ENCODE data around the gene HOXD9. TPM values are rescaled to one million over a fixed set of nuclear protein-coding genes. Genes with fewer than 3 reads are reported as not detected.

The HOXD9 gene
- polyA plus RNA-seq, 3 donors = not detected

DNA sequence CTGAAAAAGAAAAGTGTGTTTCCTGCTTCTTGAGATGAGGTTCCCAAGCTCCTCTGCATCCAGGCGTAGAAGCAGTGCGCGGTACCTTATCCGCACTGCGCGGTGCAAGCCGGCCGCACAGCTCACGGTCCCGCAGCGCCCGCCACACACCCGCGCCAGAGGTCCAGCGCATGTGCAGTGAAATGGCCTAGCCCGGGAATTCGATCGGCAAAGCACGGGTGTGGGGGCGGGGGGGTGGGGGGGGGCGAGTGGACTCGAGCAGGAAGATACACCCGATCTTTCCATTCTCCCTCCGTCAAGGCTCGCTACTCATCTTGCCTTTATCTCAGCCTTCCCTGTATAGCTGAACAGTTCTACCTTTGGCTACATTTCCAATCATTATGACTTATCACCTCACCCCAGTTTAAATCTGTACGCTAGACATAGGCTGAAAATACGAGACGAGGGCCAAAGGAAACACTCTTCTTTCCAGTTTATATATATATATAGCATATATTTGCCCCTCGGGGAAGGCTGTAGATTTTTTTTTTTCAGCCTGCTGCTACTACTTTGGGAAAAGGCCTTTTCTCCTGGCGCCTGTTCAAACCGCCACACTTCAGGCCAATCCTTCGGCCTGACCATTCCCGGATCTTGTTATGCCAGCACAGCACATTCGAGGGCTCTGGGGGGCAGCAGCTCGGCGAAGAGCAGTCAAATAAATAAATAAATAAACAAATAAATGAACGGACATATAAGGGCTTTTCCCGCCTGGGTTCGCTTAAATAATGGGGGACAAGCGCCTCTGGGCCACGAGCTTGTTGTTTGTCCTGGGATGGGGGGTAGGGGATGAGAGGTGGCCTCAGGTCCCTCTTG lies 17.4 kb downstream of the HOXD9 start:
- no peaks in the 10 kb centered on the region for H3K36me3 ChIP-seq (replicated peaks in 1 of 2; ENCODE audit: control insufficient read depth in 1 of 2, insufficient read depth in 2 of 2, low read length in 2 of 2)
- Mint-ChIP-seq H3K36me3 (peaks cover 0 to 10% of the 10 kb centered on the region in 2 donors), H3K4me3 (peak overlapping the region in 1 of 2 donors; percentile 87), H3K27ac (no peak overlapping the region), H3K9me3 (peaks cover 0 to 34% (median 26%) of the 10 kb centered on the region in 7 donors), H3K4me1 (peaks cover 31% of the 10 kb centered on the region), H3K27me3 (ENCODE audit: low read depth in 3 of 3) (peaks cover 93 to 100% (median 93%) of the 10 kb centered on the region in 3 donors)
- no peak for DNase-seq
- peaks cover 93 to 96% of the 10 kb centered on the region in 2 donors for H3K27me3 ChIP-seq (ENCODE audit: control insufficient read depth in 2 of 2, insufficient read depth in 2 of 2, low read length in 2 of 2)
- TF ChIP-seq, protein P1, sequence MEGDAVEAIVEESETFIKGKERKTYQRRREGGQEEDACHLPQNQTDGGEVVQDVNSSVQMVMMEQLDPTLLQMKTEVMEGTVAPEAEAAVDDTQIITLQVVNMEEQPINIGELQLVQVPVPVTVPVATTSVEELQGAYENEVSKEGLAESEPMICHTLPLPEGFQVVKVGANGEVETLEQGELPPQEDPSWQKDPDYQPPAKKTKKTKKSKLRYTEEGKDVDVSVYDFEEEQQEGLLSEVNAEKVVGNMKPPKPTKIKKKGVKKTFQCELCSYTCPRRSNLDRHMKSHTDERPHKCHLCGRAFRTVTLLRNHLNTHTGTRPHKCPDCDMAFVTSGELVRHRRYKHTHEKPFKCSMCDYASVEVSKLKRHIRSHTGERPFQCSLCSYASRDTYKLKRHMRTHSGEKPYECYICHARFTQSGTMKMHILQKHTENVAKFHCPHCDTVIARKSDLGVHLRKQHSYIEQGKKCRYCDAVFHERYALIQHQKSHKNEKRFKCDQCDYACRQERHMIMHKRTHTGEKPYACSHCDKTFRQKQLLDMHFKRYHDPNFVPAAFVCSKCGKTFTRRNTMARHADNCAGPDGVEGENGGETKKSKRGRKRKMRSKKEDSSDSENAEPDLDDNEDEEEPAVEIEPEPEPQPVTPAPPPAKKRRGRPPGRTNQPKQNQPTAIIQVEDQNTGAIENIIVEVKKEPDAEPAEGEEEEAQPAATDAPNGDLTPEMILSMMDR (IDR thresholded peaks at IDR 0.05) = no peak
- H3K9me3 ChIP-seq (replicated peaks in 1 of 2; ENCODE audit: control insufficient read depth in 1 of 2, insufficient read depth in 1 of 2, low read length in 2 of 2) = peaks cover 7 to 42% of the 10 kb centered on the region in 2 donors
- H3K4me3 ChIP-seq (replicated peaks in 1 of 3; ENCODE audit: low read depth in 2 of 3, low read length in 3 of 3) = peak overlapping the region in 1 of 3 experiments; percentile 51
- WGBS (ENCODE audit: insufficient coverage) = 17% methylated on average over 19 of the region's 41 CpGs
- H3K4me1 ChIP-seq (ENCODE audit: control insufficient read depth in 1 of 2, insufficient read depth in 2 of 2, low read length in 2 of 2) = peaks cover 17 to 19% of the 10 kb centered on the region in 2 donors
- intact Hi-C loops (cut with micrococcal nuclease) = loop anchor here in 1 of 2 donors (5.0 kb wide), 1 partner anchor 317 kb away; no protein-coding TSS in a partner anchor
- H3K9ac ChIP-seq (ENCODE audit: insufficient read depth, low read length, poor library complexity, severe bottlenecking) = no peak overlapping the region
- H4K20me1 ChIP-seq (ENCODE audit: insufficient read depth, low read length) = no peaks in the 10 kb centered on the region
- no peaks in the 10 kb centered on the region for H3K79me2 ChIP-seq (ENCODE audit: insufficient read depth, low read length)
- no peak overlapping the region for H3K27ac ChIP-seq (ENCODE audit: low read depth in 1 of 2, low read length in 2 of 2)
- H2AFZ ChIP-seq (ENCODE audit: insufficient read depth, low read depth, low read length, poor library complexity, severe bottlenecking) = no peak overlapping the region
- H3K4me2 ChIP-seq (replicated peaks; ENCODE audit: extremely low read depth, low read length, poor library complexity, severe bottlenecking) = peak overlapping the region; percentile 65

DNA sequence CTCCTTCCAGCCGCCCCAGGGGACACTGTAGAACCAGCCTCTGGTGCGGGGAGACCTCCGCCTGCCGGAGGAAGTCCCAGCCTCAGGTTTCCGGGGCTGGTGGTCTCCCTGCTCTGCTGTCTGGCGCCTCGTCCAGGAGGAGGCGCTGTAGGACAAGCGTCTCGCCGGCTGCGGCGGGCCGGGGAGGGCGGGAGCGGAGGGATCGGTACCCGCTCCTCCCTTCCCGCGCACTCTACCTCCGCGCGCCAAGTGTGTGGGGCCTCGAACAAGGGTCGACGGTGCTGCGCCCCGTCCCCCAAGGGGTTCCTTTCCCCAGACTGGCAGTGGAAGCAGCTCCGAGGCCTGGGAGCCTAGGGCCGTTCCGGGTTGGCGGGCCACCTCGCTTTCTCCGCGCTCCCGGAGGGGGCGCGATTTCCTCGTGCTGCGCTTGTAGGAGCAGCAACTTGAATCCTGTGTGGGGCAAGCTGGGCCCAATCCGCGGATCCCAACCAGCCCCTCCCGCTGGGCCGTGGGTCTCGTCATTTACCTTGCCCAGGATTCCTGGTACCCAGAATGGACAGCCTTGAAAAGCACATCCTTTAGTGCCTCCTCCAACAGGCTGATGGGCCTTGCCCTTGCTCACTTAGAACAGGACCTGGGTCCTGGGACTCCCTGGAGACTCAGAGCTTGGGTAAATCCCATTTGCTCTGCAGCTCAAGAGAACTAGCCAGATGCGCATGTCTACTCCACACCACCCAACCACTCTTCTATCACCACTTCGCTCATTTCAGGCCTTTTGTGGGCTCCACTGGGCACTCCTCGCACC lies 18.2 kb downstream of the HOXD9 start:
- no peaks in the 10 kb centered on the region for H4K20me1 ChIP-seq (ENCODE audit: insufficient read depth, low read length)
- Mint-ChIP-seq H3K27me3 (ENCODE audit: low read depth in 3 of 3) (peaks cover 92 to 100% (median 93%) of the 10 kb centered on the region in 3 donors), H3K4me1 (peaks cover 28% of the 10 kb centered on the region), H3K36me3 (peaks cover 0 to 6% of the 10 kb centered on the region in 2 donors), H3K9me3 (peaks cover 0 to 29% (median 19%) of the 10 kb centered on the region in 7 donors), H3K4me3 (peak overlapping the region; percentile 43 to 87), H3K27ac (peak overlapping the region in 1 of 7 donors; percentile 57)
- TF ChIP-seq, protein P1 (IDR thresholded peaks at IDR 0.05) = peak; percentile 84
- H3K4me1 ChIP-seq (ENCODE audit: control insufficient read depth in 1 of 2, insufficient read depth in 2 of 2, low read length in 2 of 2) = peaks cover 17 to 19% of the 10 kb centered on the region in 2 donors
- no peak overlapping the region for H3K9ac ChIP-seq (ENCODE audit: insufficient read depth, low read length, poor library complexity, severe bottlenecking)
- peak in 2 of 3 donors; percentile 14 to 38 for DNase-seq
- H2AFZ ChIP-seq (ENCODE audit: insufficient read depth, low read depth, low read length, poor library complexity, severe bottlenecking) = no peak overlapping the region
- H3K4me3 ChIP-seq (replicated peaks in 1 of 3; ENCODE audit: low read depth in 2 of 3, low read length in 3 of 3) = peak overlapping the region in 1 of 3 experiments; percentile 51
- H3K36me3 ChIP-seq (replicated peaks in 1 of 2; ENCODE audit: control insufficient read depth in 1 of 2, insufficient read depth in 2 of 2, low read length in 2 of 2) = no peaks in the 10 kb centered on the region
- WGBS (ENCODE audit: insufficient coverage) = 7% methylated on average over 48 of the region's 48 CpGs
- H3K27ac ChIP-seq (ENCODE audit: low read depth in 1 of 2, low read length in 2 of 2) = no peak overlapping the region
- peaks cover 7 to 40% of the 10 kb centered on the region in 2 donors for H3K9me3 ChIP-seq (replicated peaks in 1 of 2; ENCODE audit: control insufficient read depth in 1 of 2, insufficient read depth in 1 of 2, low read length in 2 of 2)
- peak overlapping the region; percentile 65 for H3K4me2 ChIP-seq (replicated peaks; ENCODE audit: extremely low read depth, low read length, poor library complexity, severe bottlenecking)
- H3K79me2 ChIP-seq (ENCODE audit: insufficient read depth, low read length) = no peaks in the 10 kb centered on the region
- intact Hi-C loops (cut with micrococcal nuclease) = loop anchor here in 1 of 2 donors (5.0 kb wide), 1 partner anchor 317 kb away; no protein-coding TSS in a partner anchor
- peaks cover 93 to 96% of the 10 kb centered on the region in 2 donors for H3K27me3 ChIP-seq (ENCODE audit: control insufficient read depth in 2 of 2, insufficient read depth in 2 of 2, low read length in 2 of 2)

Measured in CD14-positive monocyte (primary cell).